ENCODE measurements around the gene NPR3.

NPR3 gene

GRCh38 chr5:32814620-32815019 lies 103.5 kb downstream of the NPR3 start:
- DNase-seq: no peak

- no peak for DNase-seq
Measured at GRCh38 chr5:32827981-32828380, 116.9 kb downstream of the NPR3 start.

GRCh38 chr5:32828492-32828891 lies 117.4 kb downstream of the NPR3 start:
- no peak for DNase-seq

GRCh38 chr5:32831624-32832023 lies 120.5 kb downstream of the NPR3 start:
- no peak for DNase-seq

GRCh38 chr5:32833127-32833526 lies 122.0 kb downstream of the NPR3 start:
- no peak for DNase-seq

- DNase-seq: no peak
Measured at GRCh38 chr5:32833663-32834062, 122.5 kb downstream of the NPR3 start.

GRCh38 chr5:32834251-32834650 lies 123.1 kb downstream of the NPR3 start:
- DNase-seq: no peak

- no peak for DNase-seq
Measured at GRCh38 chr5:32836176-32836575, 125.1 kb downstream of the NPR3 start.

- no peak for DNase-seq
Measured at GRCh38 chr5:32837211-32837610, 126.1 kb downstream of the NPR3 start.

- DNase-seq: no peak
Measured at GRCh38 chr5:32839106-32839505, 128.0 kb downstream of the NPR3 start.

GRCh38 chr5:32840606-32841005 lies 129.5 kb downstream of the NPR3 start:
- DNase-seq: no peak

Measured in NCI-H345 (cell line).